ENCODE data around the gene LHPP.
"Not testable (repeated sequence)": the region's sequence is repeated elsewhere in the genome, so short reads cannot be mapped to it uniquely, and the experiment has no call there.

LHPP gene

DNA sequence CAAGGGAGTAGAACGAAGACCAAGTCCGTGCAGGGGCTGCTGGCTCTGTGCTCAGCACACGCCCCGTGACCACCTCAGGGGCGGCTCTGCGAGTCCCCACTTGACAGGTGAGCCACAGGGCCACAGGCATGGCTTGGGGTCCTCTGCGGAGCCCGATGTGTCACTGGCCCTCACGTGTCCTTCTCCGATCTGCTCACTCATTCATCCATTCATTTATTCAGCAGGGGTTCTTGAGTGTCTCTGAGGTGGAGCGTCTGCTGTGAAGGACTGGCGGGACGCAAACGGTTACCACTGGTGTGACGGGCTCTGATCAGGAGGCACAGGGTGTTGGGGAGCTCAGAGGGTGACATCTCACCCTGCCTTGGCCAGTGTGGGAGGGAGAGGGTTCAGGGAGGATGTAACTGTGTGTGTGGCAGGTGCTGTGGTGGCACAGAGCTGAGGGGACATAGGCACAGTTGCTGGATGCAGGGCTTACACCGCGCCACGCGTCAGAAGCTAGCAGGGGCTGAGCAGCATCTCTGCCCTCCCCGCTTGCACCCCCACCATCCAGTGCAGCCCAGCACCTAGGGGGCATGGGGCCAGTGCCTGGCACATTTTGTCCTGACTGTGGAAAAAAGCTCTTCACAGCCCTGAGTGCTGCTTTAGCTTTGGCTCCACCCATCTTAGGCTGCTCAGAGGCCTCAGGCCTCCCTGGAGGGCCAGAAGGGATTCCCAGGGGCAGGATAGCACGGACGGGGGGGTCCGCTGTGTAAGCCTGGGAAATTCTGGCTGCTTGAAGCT is 116.8 kb downstream of the LHPP start:
- Mint-ChIP-seq H3K36me3 (ENCODE audit: low read depth) (no peaks in the 10 kb centered on the region), H3K4me1 (ENCODE audit: low read depth) (peaks cover 7% of the 10 kb centered on the region), H3K4me3 (no peak overlapping the region), H3K27me3 (peaks cover 2% of the 10 kb centered on the region), H3K27ac (no peak overlapping the region), H3K9me3 (no peaks in the 10 kb centered on the region)
- intact Hi-C loops (cut with micrococcal nuclease) = no loop called here

DNA sequence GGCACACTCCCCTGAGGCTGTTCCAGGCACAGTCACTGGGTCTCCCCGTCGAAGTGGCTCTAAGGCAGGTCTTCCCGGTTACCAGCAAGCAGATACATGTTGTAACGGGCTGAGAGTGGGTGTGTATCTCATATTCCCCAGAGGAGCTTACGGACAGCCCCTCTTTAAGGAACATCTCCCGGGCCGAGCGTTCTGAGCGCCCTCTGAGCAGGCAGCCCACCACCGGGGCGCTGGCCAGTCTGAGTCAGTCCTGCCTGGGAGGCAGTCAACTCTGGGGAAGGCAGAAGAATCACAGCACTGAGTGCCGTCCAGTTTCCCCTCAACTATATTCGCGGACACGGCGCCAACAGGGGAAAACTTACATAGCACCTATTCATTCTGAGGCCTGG is 117.4 kb downstream of the LHPP start:
- intact Hi-C loops (cut with micrococcal nuclease) = no loop called here
- H3K27me3 Mint-ChIP-seq = peaks cover 2% of the 10 kb centered on the region
- H3K4me3 Mint-ChIP-seq = no peak overlapping the region
- no peaks in the 10 kb centered on the region for H3K9me3 Mint-ChIP-seq
- H3K27ac Mint-ChIP-seq = no peak overlapping the region
- no peaks in the 10 kb centered on the region for H3K36me3 Mint-ChIP-seq (ENCODE audit: low read depth)
- peaks cover 7% of the 10 kb centered on the region for H3K4me1 Mint-ChIP-seq (ENCODE audit: low read depth)

DNA sequence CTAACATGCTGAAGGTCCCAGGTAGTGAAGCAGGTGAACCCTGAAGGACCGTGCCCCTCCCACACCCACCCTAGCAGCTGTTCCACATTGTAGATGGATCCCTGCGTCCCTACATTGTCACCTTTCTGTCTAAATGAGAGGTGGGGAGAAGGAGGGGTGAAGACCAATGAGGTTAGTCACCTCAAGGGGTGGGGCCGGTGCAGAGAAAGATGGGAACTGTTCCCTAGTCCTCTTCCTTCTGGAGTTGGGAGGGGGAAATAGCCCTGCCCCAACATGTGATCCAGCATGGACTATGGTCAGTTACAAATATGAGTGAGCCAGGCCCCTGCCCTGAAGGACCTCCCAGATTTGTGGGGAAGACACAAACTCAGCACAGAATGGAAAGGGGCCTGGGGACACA is 124.5 kb downstream of the LHPP start:
- Mint-ChIP-seq H3K27ac (no peak overlapping the region), H3K9me3 (no peaks in the 10 kb centered on the region), H3K4me3 (no peak overlapping the region), H3K27me3 (peaks cover 10% of the 10 kb centered on the region), H3K4me1 (ENCODE audit: low read depth) (peaks cover 19% of the 10 kb centered on the region), H3K36me3 (ENCODE audit: low read depth) (no peaks in the 10 kb centered on the region)
- intact Hi-C loops (cut with micrococcal nuclease) = no loop called here

DNA sequence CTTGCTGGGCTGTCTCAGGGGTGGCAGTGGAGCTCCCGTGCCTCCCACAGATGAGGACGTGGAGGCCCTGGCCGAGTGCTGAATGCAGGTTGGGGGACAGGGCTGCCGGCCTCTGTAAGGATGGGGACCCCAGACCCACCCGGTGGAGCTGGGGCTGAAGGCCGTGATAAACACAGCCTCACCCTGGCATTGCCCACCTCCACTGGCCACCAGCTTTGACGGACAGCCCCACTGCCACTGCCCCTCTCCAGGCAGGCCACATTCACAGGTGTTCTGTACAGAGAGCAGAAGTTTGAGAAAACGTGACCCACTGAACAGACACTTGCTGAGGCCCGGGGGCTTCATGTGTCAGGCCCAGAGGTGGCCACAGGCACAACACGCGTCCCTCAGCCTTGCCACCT is 126.2 kb downstream of the LHPP start:
- intact Hi-C loops (cut with micrococcal nuclease) = no loop called here
- H3K36me3 Mint-ChIP-seq (ENCODE audit: low read depth) = no peaks in the 10 kb centered on the region
- H3K4me1 Mint-ChIP-seq (ENCODE audit: low read depth) = peaks cover 16% of the 10 kb centered on the region
- no peaks in the 10 kb centered on the region for H3K9me3 Mint-ChIP-seq
- no peak overlapping the region for H3K27ac Mint-ChIP-seq
- H3K27me3 Mint-ChIP-seq = peaks cover 10% of the 10 kb centered on the region
- H3K4me3 Mint-ChIP-seq = no peak overlapping the region

DNA sequence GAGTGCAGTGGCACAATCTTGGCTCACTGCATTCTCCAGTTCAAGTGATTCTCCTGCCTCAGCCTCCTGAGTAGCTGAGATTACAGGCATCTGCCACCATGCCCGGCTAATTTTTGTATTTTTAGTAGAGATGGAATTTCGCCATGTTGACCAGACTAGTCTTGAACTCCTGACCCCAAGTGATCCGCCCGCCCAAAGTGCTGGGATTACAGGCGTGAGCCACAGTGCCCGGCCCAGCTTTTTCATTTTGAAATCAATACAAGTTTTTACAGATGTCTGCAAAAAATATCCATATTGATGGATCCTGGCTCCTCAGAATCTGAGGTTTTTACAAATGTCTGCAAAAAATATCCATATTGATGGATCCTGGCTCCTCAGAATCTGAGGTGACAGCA is 126.7 kb downstream of the LHPP start:
- H3K27ac Mint-ChIP-seq; intact Hi-C loops (cut with micrococcal nuclease); H3K36me3 Mint-ChIP-seq (ENCODE audit: low read depth); H3K4me3 Mint-ChIP-seq; H3K9me3 Mint-ChIP-seq: not testable (repeated sequence)
- H3K4me1 Mint-ChIP-seq (ENCODE audit: low read depth) = peaks cover 12% of the 10 kb centered on the region
- peaks cover 10% of the 10 kb centered on the region for H3K27me3 Mint-ChIP-seq

DNA sequence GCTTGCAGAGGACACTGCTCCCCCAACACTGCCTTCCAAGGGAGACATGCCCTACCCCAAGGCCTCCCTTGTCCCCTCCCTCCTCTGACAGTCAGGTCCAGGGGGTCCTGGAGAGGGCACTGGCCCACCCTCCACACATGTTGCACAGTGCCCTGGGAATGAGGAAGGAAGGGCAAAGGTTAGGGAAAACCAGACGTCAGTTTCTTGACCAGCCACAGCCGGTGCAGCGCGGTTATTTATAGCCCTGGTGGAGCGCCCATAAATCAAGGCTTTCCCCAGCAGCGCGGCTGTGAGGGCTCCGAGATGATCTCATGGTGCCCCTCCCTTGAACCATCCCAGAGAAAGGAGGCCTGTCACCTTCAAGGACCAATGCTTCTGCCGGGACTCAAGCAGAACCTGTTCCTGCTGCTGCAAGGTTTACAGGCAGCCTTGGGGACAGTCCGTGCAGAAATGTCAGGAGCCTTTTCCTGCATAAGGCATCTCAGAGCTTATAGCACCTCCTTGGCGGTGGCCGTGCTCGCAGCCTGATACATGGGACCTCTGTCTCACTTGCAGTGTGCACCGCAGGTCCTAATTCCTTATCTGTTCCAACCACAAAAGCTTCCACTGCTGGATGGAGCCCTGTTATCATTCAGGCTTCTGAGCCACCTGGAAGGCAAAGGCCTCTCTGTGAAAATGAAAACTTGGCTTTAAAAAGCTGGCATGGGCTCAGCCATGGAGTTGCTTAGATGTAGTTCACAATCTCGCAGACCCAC is 127.3 kb downstream of the LHPP start:
- H3K9me3 Mint-ChIP-seq = no peaks in the 10 kb centered on the region
- H3K4me1 Mint-ChIP-seq (ENCODE audit: low read depth) = peaks cover 12% of the 10 kb centered on the region
- no peak overlapping the region for H3K4me3 Mint-ChIP-seq
- H3K27me3 Mint-ChIP-seq = peaks cover 10% of the 10 kb centered on the region
- H3K36me3 Mint-ChIP-seq (ENCODE audit: low read depth) = no peaks in the 10 kb centered on the region
- intact Hi-C loops (cut with micrococcal nuclease) = no loop called here
- H3K27ac Mint-ChIP-seq = no peak overlapping the region

DNA sequence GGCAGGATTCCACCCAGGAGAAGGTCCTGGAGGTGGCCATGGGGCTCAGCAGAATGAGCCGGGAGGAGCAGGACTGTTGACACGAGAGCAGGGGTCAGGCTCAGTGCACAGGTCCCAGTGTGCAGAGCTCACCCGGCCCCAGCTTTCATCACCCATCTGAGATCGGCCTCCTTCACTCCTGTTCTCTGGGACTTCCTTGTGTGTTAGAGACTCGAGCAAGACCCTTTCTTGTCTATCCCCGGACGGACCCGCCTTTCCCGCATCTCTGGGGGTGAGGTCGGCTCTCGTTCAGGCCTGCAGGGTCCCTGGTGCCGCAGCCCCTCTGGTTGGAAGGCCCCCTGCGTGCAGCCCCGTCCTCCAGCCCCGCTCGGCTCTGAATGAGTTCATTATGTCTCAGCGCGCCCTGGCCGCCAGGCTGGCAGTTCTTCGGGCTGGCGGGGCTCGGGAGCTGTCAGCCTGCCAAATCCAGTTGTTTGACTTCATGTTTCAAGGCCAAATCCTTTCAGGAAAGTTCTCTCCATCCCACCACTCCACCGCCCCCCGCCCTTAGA is 127.9 kb downstream of the LHPP start:
- intact Hi-C loops (cut with micrococcal nuclease) = no loop called here
- H3K27ac Mint-ChIP-seq = no peak overlapping the region
- peaks cover 10% of the 10 kb centered on the region for H3K27me3 Mint-ChIP-seq
- H3K36me3 Mint-ChIP-seq (ENCODE audit: low read depth) = no peaks in the 10 kb centered on the region
- H3K4me3 Mint-ChIP-seq = no peak overlapping the region
- no peaks in the 10 kb centered on the region for H3K9me3 Mint-ChIP-seq
- H3K4me1 Mint-ChIP-seq (ENCODE audit: low read depth) = peaks cover 12% of the 10 kb centered on the region

DNA sequence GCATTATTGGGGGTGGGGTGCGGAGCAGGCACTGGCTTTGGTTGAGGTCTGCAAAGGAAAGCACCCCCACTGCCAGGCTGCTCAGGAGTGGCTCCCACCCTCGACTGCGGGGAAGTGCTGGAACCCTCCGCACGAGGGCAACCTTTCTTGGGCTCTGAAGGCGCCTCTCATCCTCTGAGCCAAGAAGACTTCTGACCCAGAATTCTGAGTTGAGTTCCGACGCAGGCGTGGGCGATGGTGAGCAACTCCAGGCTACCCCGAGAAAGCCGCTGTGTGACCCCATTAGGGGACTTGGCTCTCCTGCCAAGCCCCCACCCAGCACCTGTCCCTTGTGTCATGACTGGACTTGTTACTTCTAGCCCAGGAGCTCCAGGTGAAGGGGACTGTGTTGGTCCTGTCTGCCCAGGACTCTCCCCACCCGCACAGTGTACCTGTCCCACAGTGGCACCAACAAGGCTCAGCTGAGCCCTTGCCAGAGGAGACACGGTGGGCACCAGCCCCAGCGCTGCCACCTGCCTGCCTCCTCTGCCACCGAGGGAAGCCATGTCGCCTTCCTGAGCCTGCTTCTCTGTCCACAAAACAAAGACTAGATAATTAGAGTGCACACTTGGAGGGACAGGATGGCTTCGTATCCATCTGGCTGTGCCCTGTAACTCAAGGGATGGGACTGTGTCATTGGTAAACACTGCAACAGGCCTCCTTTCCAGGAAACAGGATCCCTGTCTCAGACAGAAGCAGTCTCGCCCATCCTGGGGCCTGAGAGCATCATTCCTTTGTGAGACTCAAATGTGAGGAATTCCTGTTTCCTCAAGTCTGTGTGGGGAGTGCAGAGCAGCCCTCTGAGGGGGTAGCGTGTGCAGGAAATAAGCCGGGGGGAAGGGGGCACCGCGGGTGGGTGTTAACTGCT is 128.8 kb downstream of the LHPP start:
- no peaks in the 10 kb centered on the region for H3K9me3 Mint-ChIP-seq
- H3K27ac Mint-ChIP-seq = no peak overlapping the region
- intact Hi-C loops (cut with micrococcal nuclease) = no loop called here
- no peak overlapping the region for H3K4me3 Mint-ChIP-seq
- H3K4me1 Mint-ChIP-seq (ENCODE audit: low read depth) = peaks cover 13% of the 10 kb centered on the region
- H3K27me3 Mint-ChIP-seq = peaks cover 12% of the 10 kb centered on the region
- H3K36me3 Mint-ChIP-seq (ENCODE audit: low read depth) = no peaks in the 10 kb centered on the region

DNA sequence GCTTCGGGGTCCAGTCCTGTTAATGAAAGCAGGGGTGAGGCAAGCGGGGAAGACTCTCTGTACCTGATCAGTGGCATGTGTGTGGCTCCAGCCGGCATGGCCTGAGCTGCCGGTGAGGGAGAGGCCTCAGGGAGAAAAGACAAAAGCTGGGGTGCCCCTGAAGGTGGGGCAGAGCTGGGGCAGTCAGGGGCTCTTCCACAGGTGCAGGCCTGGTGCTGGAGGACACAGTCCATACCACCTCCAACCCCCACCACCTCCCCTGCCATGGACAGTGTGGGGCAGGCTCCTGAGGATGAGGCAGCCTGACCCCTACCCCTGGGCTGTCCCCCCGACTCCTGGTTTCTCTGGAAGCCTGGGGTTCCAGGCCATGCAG is 129.5 kb downstream of the LHPP start:
- intact Hi-C loops (cut with micrococcal nuclease) = no loop called here
- peaks cover 19% of the 10 kb centered on the region for H3K4me1 Mint-ChIP-seq (ENCODE audit: low read depth)
- no peaks in the 10 kb centered on the region for H3K9me3 Mint-ChIP-seq
- peaks cover 12% of the 10 kb centered on the region for H3K27me3 Mint-ChIP-seq
- no peak overlapping the region for H3K27ac Mint-ChIP-seq
- H3K36me3 Mint-ChIP-seq (ENCODE audit: low read depth) = no peaks in the 10 kb centered on the region
- no peak overlapping the region for H3K4me3 Mint-ChIP-seq

DNA sequence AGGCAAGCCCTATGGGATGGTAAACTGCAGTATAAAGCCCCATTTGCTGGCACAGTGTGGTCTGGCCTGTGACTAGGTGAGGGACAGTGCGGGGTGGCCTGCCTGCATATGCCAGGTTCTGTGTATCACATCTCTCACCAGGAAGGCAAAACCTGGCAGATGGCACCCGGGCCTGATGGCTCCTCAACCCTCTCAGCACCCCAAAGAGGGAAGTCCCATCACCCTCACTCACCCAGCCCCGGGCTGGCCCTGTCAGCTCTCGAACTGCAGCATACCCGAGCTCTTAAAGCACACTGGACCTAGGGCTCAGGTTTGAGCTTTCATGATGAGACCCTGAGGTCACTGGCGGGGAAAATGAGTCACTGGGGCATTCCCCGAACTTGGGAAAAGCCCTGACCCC is 130.5 kb downstream of the LHPP start:
- H3K27me3 Mint-ChIP-seq = peaks cover 12% of the 10 kb centered on the region
- H3K4me1 Mint-ChIP-seq (ENCODE audit: low read depth) = peaks cover 13% of the 10 kb centered on the region
- H3K36me3 Mint-ChIP-seq (ENCODE audit: low read depth) = no peaks in the 10 kb centered on the region
- H3K27ac Mint-ChIP-seq = peak overlapping the region; percentile 11
- no peak overlapping the region for H3K4me3 Mint-ChIP-seq
- no peaks in the 10 kb centered on the region for H3K9me3 Mint-ChIP-seq
- intact Hi-C loops (cut with micrococcal nuclease) = no loop called here

DNA sequence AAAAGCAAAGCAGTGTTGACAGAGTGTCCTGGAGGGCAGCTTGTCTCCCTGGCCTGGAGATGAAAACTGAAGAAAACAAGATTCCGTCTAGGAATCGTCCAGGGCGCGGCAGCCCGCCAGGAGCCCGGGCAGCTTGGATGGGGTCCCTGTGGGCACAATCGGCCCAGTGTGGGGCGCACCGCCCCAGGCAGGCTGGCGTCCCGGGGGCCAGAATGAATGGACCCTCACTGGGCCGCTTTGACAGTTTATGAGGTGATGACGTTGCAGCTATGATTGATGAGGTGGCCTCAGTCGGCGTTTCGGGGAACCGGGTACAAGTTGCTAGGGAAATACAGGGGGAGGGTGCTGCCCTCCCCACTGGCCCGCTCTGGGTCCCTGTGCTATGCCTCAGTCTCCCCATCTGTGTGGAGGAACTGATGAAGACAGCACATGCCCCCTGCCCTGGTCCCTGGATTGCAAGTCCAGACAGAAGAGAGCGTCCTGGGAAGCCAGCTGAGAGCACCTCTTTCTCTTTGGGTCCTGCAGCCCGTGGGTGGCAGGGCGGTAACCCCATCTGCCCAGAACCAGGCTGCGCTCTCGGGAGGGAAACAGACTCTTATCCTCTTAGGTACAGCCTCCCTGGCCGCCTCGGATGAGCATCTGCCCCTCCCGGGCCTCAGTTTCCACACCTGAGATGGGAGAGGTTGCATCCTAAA is 131.3 kb downstream of the LHPP start:
- intact Hi-C loops (cut with micrococcal nuclease) = no loop called here
- Mint-ChIP-seq H3K27me3 (peaks cover 12% of the 10 kb centered on the region), H3K4me1 (ENCODE audit: low read depth) (peaks cover 13% of the 10 kb centered on the region), H3K36me3 (ENCODE audit: low read depth) (no peaks in the 10 kb centered on the region), H3K4me3 (no peak overlapping the region), H3K27ac (peak overlapping the region; percentile 11), H3K9me3 (no peaks in the 10 kb centered on the region)

DNA sequence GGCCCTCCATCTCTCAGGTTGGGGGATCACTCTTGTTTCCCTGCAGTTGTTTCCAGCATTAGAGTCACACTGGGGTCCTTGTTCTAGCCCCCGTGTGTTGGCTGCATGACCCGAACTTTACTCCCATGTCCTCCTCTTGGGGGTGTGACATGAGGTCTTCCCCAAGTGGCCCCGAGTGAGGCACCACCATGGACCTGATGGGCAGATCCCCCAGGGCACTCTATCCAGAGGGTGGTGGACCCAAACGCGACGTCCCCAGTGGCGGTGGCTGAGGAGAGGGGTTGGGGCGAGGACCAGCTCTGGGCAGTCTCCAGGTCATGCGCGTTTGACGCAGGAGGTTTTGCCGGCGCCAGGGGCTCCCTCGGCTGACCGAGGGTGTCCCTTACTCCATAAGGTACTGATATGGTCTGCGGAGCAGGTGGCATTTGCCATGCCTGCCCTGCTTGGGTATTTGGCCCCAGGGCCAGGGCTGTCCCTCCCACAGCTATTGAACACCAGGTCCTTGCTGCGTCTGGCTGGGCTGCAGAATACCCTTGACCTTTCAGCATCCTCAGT is 131.9 kb downstream of the LHPP start:
- H3K9me3 Mint-ChIP-seq = no peaks in the 10 kb centered on the region
- no peak overlapping the region for H3K4me3 Mint-ChIP-seq
- peaks cover 12% of the 10 kb centered on the region for H3K4me1 Mint-ChIP-seq (ENCODE audit: low read depth)
- no peaks in the 10 kb centered on the region for H3K36me3 Mint-ChIP-seq (ENCODE audit: low read depth)
- peaks cover 13% of the 10 kb centered on the region for H3K27me3 Mint-ChIP-seq
- intact Hi-C loops (cut with micrococcal nuclease) = no loop called here
- no peak overlapping the region for H3K27ac Mint-ChIP-seq

DNA sequence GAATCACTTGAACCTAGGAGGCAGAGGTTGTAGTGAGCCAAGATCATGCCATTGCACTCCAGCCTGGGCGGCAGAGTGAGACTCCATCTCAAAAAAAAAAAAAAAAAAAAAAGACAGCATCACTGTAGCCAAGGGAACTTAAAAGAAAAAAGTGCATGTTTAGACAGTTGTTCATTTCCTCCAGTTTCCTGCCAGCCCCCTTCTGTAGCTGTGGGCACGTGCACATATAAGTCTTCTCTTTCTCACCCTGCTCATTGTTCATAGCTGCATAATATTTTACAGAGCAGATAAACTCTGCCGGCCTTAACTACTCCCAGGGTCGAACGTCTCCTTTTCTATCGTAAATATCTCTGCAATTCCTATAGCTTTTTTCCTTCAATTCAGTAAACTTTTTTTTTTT is 132.6 kb downstream of the LHPP start:
- no peaks in the 10 kb centered on the region for H3K36me3 Mint-ChIP-seq (ENCODE audit: low read depth)
- intact Hi-C loops (cut with micrococcal nuclease) = no loop called here
- H3K4me1 Mint-ChIP-seq (ENCODE audit: low read depth) = peaks cover 7% of the 10 kb centered on the region
- H3K27ac Mint-ChIP-seq = no peak overlapping the region
- H3K9me3 Mint-ChIP-seq = no peaks in the 10 kb centered on the region
- H3K27me3 Mint-ChIP-seq = peaks cover 18% of the 10 kb centered on the region
- no peak overlapping the region for H3K4me3 Mint-ChIP-seq

Data from dendritic cell treated with granulocyte-macrophage colony-stimulating factor and Interleukin-4, amounts not matched to agents 40 ng/mL and 50 ng/mL, for 4 days (primary cell).